Prostate gland (tissue), 2 donors: ENCODE data around the gene LHFPL3.

Source experiments
- POLR2A ChIP-seq: fragments of 450-650 bp; IDR thresholded peaks from one replicate; pipeline ENCODE4 v1.6.1; 2016; ENCODE audit warnings: antibody characterized with exemption, mild to moderate bottlenecking
- POLR2AphosphoS5 ChIP-seq: sonication (generic); formaldehyde crosslinking; IDR thresholded peaks from one replicate; pipeline ENCODE4 v1.6.1; 2017; ENCODE audit warnings: antibody characterized with exemption
- TF ChIP-seq, protein P1 (sequence below), 4 experiments: fragments of 200-600 bp in 2 of 4; fragments of 450-650 bp in 2 of 4; sonication (generic) in 2 of 4; IDR thresholded peaks; 1 replicate in 3 of 4; 2 replicates in 1 of 4; pipeline ENCODE4 v1.5.1; 2016 to 2019; ENCODE audit warnings: antibody characterized with exemption in 4 of 4, mild to moderate bottlenecking in 2 of 4, moderate library complexity in 2 of 4

GRCh38 chr7:104572554-104572953, 244.2 kb downstream of the LHFPL3 start:
- TF ChIP-seq, protein P1, sequence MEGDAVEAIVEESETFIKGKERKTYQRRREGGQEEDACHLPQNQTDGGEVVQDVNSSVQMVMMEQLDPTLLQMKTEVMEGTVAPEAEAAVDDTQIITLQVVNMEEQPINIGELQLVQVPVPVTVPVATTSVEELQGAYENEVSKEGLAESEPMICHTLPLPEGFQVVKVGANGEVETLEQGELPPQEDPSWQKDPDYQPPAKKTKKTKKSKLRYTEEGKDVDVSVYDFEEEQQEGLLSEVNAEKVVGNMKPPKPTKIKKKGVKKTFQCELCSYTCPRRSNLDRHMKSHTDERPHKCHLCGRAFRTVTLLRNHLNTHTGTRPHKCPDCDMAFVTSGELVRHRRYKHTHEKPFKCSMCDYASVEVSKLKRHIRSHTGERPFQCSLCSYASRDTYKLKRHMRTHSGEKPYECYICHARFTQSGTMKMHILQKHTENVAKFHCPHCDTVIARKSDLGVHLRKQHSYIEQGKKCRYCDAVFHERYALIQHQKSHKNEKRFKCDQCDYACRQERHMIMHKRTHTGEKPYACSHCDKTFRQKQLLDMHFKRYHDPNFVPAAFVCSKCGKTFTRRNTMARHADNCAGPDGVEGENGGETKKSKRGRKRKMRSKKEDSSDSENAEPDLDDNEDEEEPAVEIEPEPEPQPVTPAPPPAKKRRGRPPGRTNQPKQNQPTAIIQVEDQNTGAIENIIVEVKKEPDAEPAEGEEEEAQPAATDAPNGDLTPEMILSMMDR (IDR thresholded peaks at IDR 0.05) = no peak
- TF ChIP-seq POLR2AphosphoS5 (no peak), POLR2A (no peak)
